ENCODE results near the gene GLI2.

DNA sequence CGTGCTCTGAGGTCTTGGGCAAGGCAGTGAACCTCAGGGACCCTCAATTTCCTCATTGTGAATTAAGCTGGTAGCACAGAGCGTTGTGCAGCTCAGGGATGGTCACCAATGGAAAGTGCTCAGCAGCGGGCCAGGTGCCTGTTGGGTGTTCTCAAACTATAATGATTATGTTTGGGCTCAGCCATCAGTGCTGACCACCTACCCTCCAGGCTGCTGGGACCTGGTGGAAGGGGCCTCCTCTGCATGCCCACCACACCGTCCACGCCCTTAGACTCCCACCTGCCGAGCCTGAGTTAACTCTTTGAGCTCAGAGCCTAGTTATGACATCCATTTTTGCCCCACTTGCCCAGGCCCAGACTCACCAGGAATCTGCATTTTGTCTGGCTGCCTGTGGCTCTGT lies 35.0 kb downstream of the GLI2 start:
- TF ChIP-seq, protein P1, sequence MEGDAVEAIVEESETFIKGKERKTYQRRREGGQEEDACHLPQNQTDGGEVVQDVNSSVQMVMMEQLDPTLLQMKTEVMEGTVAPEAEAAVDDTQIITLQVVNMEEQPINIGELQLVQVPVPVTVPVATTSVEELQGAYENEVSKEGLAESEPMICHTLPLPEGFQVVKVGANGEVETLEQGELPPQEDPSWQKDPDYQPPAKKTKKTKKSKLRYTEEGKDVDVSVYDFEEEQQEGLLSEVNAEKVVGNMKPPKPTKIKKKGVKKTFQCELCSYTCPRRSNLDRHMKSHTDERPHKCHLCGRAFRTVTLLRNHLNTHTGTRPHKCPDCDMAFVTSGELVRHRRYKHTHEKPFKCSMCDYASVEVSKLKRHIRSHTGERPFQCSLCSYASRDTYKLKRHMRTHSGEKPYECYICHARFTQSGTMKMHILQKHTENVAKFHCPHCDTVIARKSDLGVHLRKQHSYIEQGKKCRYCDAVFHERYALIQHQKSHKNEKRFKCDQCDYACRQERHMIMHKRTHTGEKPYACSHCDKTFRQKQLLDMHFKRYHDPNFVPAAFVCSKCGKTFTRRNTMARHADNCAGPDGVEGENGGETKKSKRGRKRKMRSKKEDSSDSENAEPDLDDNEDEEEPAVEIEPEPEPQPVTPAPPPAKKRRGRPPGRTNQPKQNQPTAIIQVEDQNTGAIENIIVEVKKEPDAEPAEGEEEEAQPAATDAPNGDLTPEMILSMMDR (IDR thresholded peaks at IDR 0.05), result no peak
- TF ChIP-seq ESRRA (IDR thresholded peaks at IDR 0.05; ENCODE audit: borderline replicate concordance, low read length) (no peak), SMC3 (IDR thresholded peaks at IDR 0.05) (no peak), ZNF302 (CRISPR knock-in tag; IDR thresholded peaks at IDR 0.05) (no peak), CHD4 (IDR thresholded peaks at IDR 0.05; ENCODE audit: borderline replicate concordance) (no peak), CBX2 (IDR thresholded peaks at IDR 0.05; ENCODE audit: borderline replicate concordance, low read depth) (no peak), MAZ (IDR thresholded peaks at IDR 0.05; ENCODE audit: borderline replicate concordance, low read depth, low read length) (no peak), CBX8 (IDR thresholded peaks at IDR 0.05) (no peak)
- TF ChIP-seq, protein P2, sequence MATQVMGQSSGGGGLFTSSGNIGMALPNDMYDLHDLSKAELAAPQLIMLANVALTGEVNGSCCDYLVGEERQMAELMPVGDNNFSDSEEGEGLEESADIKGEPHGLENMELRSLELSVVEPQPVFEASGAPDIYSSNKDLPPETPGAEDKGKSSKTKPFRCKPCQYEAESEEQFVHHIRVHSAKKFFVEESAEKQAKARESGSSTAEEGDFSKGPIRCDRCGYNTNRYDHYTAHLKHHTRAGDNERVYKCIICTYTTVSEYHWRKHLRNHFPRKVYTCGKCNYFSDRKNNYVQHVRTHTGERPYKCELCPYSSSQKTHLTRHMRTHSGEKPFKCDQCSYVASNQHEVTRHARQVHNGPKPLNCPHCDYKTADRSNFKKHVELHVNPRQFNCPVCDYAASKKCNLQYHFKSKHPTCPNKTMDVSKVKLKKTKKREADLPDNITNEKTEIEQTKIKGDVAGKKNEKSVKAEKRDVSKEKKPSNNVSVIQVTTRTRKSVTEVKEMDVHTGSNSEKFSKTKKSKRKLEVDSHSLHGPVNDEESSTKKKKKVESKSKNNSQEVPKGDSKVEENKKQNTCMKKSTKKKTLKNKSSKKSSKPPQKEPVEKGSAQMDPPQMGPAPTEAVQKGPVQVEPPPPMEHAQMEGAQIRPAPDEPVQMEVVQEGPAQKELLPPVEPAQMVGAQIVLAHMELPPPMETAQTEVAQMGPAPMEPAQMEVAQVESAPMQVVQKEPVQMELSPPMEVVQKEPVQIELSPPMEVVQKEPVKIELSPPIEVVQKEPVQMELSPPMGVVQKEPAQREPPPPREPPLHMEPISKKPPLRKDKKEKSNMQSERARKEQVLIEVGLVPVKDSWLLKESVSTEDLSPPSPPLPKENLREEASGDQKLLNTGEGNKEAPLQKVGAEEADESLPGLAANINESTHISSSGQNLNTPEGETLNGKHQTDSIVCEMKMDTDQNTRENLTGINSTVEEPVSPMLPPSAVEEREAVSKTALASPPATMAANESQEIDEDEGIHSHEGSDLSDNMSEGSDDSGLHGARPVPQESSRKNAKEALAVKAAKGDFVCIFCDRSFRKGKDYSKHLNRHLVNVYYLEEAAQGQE (IDR thresholded peaks at IDR 0.05), result no peak

All from A549 (cell line).